MM.1S (cell line): ENCODE measurements around the gene USP40.

Experiments used
- DNase-seq: peaks from one replicate; pipeline ENCODE4 v3.0.0-alpha.2; 2015
- H2AFZ ChIP-seq: fragments of 300-600 bp; sonication (generic); 2 replicates; pipeline ENCODE4 v1.6.0; 2016; ENCODE audit warnings: antibody characterized with exemption, low read length
- H3F3A ChIP-seq: fragments of 300-600 bp; sonication (generic); 2 replicates; pipeline ENCODE4 v1.6.1; 2016; ENCODE audit warnings: mild to moderate bottlenecking, antibody characterized with exemption, low read length, moderate library complexity, mixed read lengths; ENCODE audit not compliant: insufficient read depth
- H3K27ac ChIP-seq: fragments of 300-600 bp; sonication (generic); 2 replicates; pipeline ENCODE4 v1.5.1; 2016; ENCODE audit warnings: mild to moderate bottlenecking, low read length
- H3K27me3 ChIP-seq: fragments of 300-600 bp; sonication (generic); replicated peaks from 2 replicates; pipeline ENCODE4 v1.6.0; 2016; ENCODE audit warnings: low read length; ENCODE audit not compliant: insufficient read depth
- H3K36me3 ChIP-seq: fragments of 300-600 bp; sonication (generic); replicated peaks from 2 replicates; pipeline ENCODE4 v1.6.1; 2016; ENCODE audit warnings: mild to moderate bottlenecking, low read length, mixed read lengths; ENCODE audit not compliant: insufficient read depth
- H3K4me1 ChIP-seq: fragments of 300-600 bp; sonication (generic); 2 replicates; pipeline ENCODE4 v1.6.1; 2016; ENCODE audit warnings: low read length, mixed read lengths
- H3K4me2 ChIP-seq: fragments of 300-600 bp; sonication (generic); 2 replicates; pipeline ENCODE4 v1.6.0; 2016; ENCODE audit warnings: low read depth, low read length
- H3K4me3 ChIP-seq: fragments of 300-600 bp; sonication (generic); 2 replicates; pipeline ENCODE4 v1.5.1; 2016; ENCODE audit warnings: low read length, mixed read lengths
- H3K79me2 ChIP-seq: fragments of 300-600 bp; sonication (generic); 2 replicates; pipeline ENCODE4 v1.6.1; 2016; ENCODE audit warnings: mixed run types, low read length, mixed read lengths
- H3K9ac ChIP-seq: fragments of 300-600 bp; sonication (generic); 2 replicates; pipeline ENCODE4 v1.6.1; 2016; ENCODE audit warnings: low read length, mixed read lengths
- H3K9me2 ChIP-seq: fragments of 300-600 bp; sonication (generic); replicated peaks from 2 replicates; pipeline ENCODE4 v1.6.1; 2016; ENCODE audit warnings: mild to moderate bottlenecking, low read length, mixed read lengths; ENCODE audit not compliant: insufficient read depth
- H3K9me3 ChIP-seq: fragments of 300-600 bp; sonication (generic); replicated peaks from 2 replicates; pipeline ENCODE4 v1.6.1; 2016; ENCODE audit warnings: mild to moderate bottlenecking, low read length, mixed read lengths; ENCODE audit not compliant: insufficient read depth
- H4K20me1 ChIP-seq: fragments of 300-600 bp; sonication (generic); 2 replicates; pipeline ENCODE4 v1.6.1; 2016; ENCODE audit warnings: mild to moderate bottlenecking, low read length, moderate library complexity, mixed read lengths; ENCODE audit not compliant: insufficient read depth
- EZH2 ChIP-seq: fragments of 300-600 bp; sonication (generic); optimal IDR thresholded peaks from 2 replicates; pipeline ENCODE3; 2017; ENCODE audit warnings: low read depth, mild to moderate bottlenecking, antibody characterized with exemption, low read length, mixed read lengths
- EZH2phosphoT487 ChIP-seq: fragments of 300-600 bp; sonication (generic); IDR thresholded peaks from 2 replicates; pipeline ENCODE4 v1.6.1; 2018; ENCODE audit warnings: antibody characterized with exemption, low read length
- TF ChIP-seq, protein P1 (sequence below): fragments of 300-600 bp; sonication (generic); IDR thresholded peaks from 2 replicates; pipeline ENCODE4 v1.5.1; 2016; ENCODE audit warnings: antibody characterized with exemption, low read length, mixed read lengths

Gene USP40

GRCh38 chr2:233572468-233572867 is 5.9 kb upstream of the USP40 start:
- Histone ChIP-seq H2AFZ (no peak overlapping the region), H3K36me3 (no peaks in the 10 kb centered on the region), H3K9me3 (no peaks in the 10 kb centered on the region), H3K9ac (no peak overlapping the region), H4K20me1 (no peaks in the 10 kb centered on the region), H3K4me1 (no peaks in the 10 kb centered on the region), H3K4me2 (no peak overlapping the region), H3K79me2 (no peaks in the 10 kb centered on the region), H3K27ac (no peak overlapping the region), H3K4me3 (no peak overlapping the region), H3K9me2 (no peaks in the 10 kb centered on the region), H3F3A (no peaks in the 10 kb centered on the region), H3K27me3 (no peaks in the 10 kb centered on the region)
- TF ChIP-seq, protein P1, sequence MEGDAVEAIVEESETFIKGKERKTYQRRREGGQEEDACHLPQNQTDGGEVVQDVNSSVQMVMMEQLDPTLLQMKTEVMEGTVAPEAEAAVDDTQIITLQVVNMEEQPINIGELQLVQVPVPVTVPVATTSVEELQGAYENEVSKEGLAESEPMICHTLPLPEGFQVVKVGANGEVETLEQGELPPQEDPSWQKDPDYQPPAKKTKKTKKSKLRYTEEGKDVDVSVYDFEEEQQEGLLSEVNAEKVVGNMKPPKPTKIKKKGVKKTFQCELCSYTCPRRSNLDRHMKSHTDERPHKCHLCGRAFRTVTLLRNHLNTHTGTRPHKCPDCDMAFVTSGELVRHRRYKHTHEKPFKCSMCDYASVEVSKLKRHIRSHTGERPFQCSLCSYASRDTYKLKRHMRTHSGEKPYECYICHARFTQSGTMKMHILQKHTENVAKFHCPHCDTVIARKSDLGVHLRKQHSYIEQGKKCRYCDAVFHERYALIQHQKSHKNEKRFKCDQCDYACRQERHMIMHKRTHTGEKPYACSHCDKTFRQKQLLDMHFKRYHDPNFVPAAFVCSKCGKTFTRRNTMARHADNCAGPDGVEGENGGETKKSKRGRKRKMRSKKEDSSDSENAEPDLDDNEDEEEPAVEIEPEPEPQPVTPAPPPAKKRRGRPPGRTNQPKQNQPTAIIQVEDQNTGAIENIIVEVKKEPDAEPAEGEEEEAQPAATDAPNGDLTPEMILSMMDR, result no peak
- TF ChIP-seq EZH2 (no peak), EZH2phosphoT487 (no peak)
- DNase-seq, result no peak

- DNase-seq, result no peak
Observed at GRCh38 chr2:233571462-233571861, 4.9 kb upstream of the USP40 start.

GRCh38 chr2:233571001-233571400 is 4.4 kb upstream of the USP40 start:
- no peaks in the 10 kb centered on the region for H3K27me3 ChIP-seq
- H4K20me1 ChIP-seq, result no peaks in the 10 kb centered on the region
- H3K4me1 ChIP-seq, result no peaks in the 10 kb centered on the region
- DNase-seq, result no peak
- no peak overlapping the region for H2AFZ ChIP-seq
- H3K79me2 ChIP-seq, result no peaks in the 10 kb centered on the region
- H3K36me3 ChIP-seq, result no peaks in the 10 kb centered on the region
- TF ChIP-seq, protein P1, result no peak
- TF ChIP-seq EZH2 (no peak), EZH2phosphoT487 (no peak)
- H3K4me3 ChIP-seq, result no peak overlapping the region
- H3K9ac ChIP-seq, result no peak overlapping the region
- H3K9me3 ChIP-seq, result no peaks in the 10 kb centered on the region
- H3F3A ChIP-seq, result no peaks in the 10 kb centered on the region
- H3K9me2 ChIP-seq, result no peaks in the 10 kb centered on the region
- H3K4me2 ChIP-seq, result no peak overlapping the region
- no peak overlapping the region for H3K27ac ChIP-seq

More at GRCh38 chr2:233571462-233571861, 4.9 kb upstream of the USP40 start:
- H3K9ac ChIP-seq, result no peak overlapping the region
- no peaks in the 10 kb centered on the region for H3K9me2 ChIP-seq
- no peak overlapping the region for H3K27ac ChIP-seq
- no peak for TF ChIP-seq EZH2phosphoT487
- no peaks in the 10 kb centered on the region for H4K20me1 ChIP-seq
- no peaks in the 10 kb centered on the region for H3K4me1 ChIP-seq
- H3K79me2 ChIP-seq, result no peaks in the 10 kb centered on the region
- H3F3A ChIP-seq, result no peaks in the 10 kb centered on the region
- no peak overlapping the region for H3K4me3 ChIP-seq
- no peak overlapping the region for H3K4me2 ChIP-seq
- H3K36me3 ChIP-seq, result no peaks in the 10 kb centered on the region
- no peak overlapping the region for H2AFZ ChIP-seq
- H3K9me3 ChIP-seq, result no peaks in the 10 kb centered on the region
- no peaks in the 10 kb centered on the region for H3K27me3 ChIP-seq

DNA sequence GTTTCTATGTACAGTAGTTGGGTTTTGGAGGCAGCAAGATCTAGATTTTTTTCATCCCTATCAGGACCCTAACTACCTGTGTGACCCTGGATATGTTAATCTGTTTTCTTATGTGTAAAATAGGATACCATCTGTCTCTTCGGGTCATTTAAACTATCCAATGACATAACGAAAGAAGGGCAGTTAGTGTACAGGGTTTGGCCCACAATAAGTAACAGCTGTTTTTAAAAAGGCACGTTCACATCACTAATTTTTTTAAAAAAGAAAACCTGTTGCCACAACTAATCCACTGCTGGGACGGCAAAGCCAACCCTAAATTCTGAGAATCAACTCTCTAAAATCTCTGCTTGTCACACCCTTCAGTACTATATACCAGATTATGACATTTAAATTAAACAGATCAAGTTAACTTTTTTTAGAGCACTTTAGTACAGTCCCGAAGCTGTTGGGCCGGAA is 869 bp downstream of the USP40 start:
- Histone ChIP-seq H2AFZ (peak overlapping the region; percentile 82), H3F3A (no peaks in the 10 kb centered on the region), H3K9ac (peak overlapping the region; percentile 81; the same call in 1 of the 2 replicates), H3K4me2 (peak overlapping the region; percentile 35), H3K27me3 (no peaks in the 10 kb centered on the region), H3K36me3 (no peaks in the 10 kb centered on the region), H3K4me3 (peak overlapping the region; percentile 80), H4K20me1 (no peaks in the 10 kb centered on the region), H3K9me3 (no peaks in the 10 kb centered on the region), H3K27ac (peak overlapping the region; percentile 52; the same call in 1 of the 2 replicates), H3K4me1 (no peaks in the 10 kb centered on the region), H3K79me2 (no peaks in the 10 kb centered on the region), H3K9me2 (no peaks in the 10 kb centered on the region)
- peak; percentile 7 for DNase-seq
- TF ChIP-seq, protein P1, result no peak
- TF ChIP-seq EZH2phosphoT487, result no peak
- TF ChIP-seq EZH2, result no peak
